ENCODE measurements around the gene SORBS1.

The SORBS1 gene

GRCh38 chr10:95565336-95565735, 4.2 kb upstream of the SORBS1 start:
- no peak for DNase-seq (ENCODE audit: low read depth)

- no peak for DNase-seq (ENCODE audit: low read depth)
These were observed 3.1 kb upstream of the SORBS1 start for GRCh38 chr10:95564291-95564690.

- no peak for DNase-seq (ENCODE audit: low read depth)
These were observed 1.3 kb upstream of the SORBS1 start for GRCh38 chr10:95562341-95562965.

GRCh38 chr10:95561864-95562177, 650 bp upstream of the SORBS1 start:
- DNase-seq (ENCODE audit: low read depth) = no peak

- DNase-seq (ENCODE audit: low read depth) = no peak
These were observed 644 bp downstream of the SORBS1 start for GRCh38 chr10:95560278-95561176.

- no peak for DNase-seq (ENCODE audit: low read depth)
These were observed 1.3 kb downstream of the SORBS1 start for GRCh38 chr10:95559896-95560277.

- DNase-seq (ENCODE audit: low read depth) = no peak
These were observed 1.7 kb downstream of the SORBS1 start for GRCh38 chr10:95559471-95559870.

- DNase-seq (ENCODE audit: low read depth) = no peak
These were observed 2.4 kb downstream of the SORBS1 start for GRCh38 chr10:95558593-95559320.

- no peak for DNase-seq (ENCODE audit: low read depth)
These were observed 4.0 kb downstream of the SORBS1 start for GRCh38 chr10:95556994-95557767.

- DNase-seq (ENCODE audit: low read depth) = no peak
These were observed 7.5 kb downstream of the SORBS1 start for GRCh38 chr10:95553674-95554073.

GRCh38 chr10:95552679-95553342, 8.4 kb downstream of the SORBS1 start:
- DNase-seq (ENCODE audit: low read depth) = no peak

- DNase-seq (ENCODE audit: low read depth) = no peak
These were observed 11.0 kb downstream of the SORBS1 start for GRCh38 chr10:95550073-95550672.

- DNase-seq (ENCODE audit: low read depth) = no peak
These were observed 13.3 kb downstream of the SORBS1 start for GRCh38 chr10:95547791-95548435.

- DNase-seq (ENCODE audit: low read depth) = no peak
These were observed 14.0 kb downstream of the SORBS1 start for GRCh38 chr10:95547197-95547596.

- DNase-seq (ENCODE audit: low read depth) = no peak
These were observed 15.2 kb downstream of the SORBS1 start for GRCh38 chr10:95545981-95546380.

GRCh38 chr10:95544783-95545500, 16.2 kb downstream of the SORBS1 start:
- no peak for DNase-seq (ENCODE audit: low read depth)

GRCh38 chr10:95543459-95543858, 17.7 kb downstream of the SORBS1 start:
- no peak for DNase-seq (ENCODE audit: low read depth)

- no peak for DNase-seq (ENCODE audit: low read depth)
These were observed 18.4 kb downstream of the SORBS1 start for GRCh38 chr10:95542761-95543160.

GRCh38 chr10:95542330-95542729, 18.8 kb downstream of the SORBS1 start:
- no peak for DNase-seq (ENCODE audit: low read depth)

GRCh38 chr10:95540514-95541052, 20.6 kb downstream of the SORBS1 start:
- DNase-seq (ENCODE audit: low read depth) = no peak
